ENCODE results near the gene SAFB.

DNA sequence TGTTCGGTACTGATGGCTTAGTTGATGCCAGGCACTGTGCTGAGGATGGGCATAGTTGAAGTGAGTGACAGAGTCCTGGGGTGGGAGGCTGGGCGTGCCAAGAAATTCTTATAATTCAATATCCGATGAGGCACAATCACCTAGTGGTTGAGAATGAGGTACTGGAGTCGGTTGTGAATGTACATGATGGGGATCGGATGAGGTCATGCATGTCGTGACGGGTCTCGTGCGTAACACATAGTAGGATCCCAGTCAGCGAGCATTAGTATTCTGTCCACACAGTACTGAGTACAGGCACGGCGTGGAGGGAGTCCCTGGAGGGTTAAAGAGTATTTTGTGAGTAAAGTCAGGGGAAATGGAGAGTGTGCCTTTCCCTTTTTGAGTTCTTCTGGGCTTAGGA lies 2.8 kb downstream of the SAFB start:
- no peak; the same call in 1 of the 2 replicates for TF ChIP-seq POLR2A (IDR thresholded peaks at IDR 0.05; ENCODE audit: low read depth, low read length)
- no peak for TF ChIP-seq POLR2AphosphoS5 (IDR thresholded peaks at IDR 0.05; ENCODE audit: low read depth, low read length)
